ENCODE measurements around the gene OPCML.

The OPCML gene

DNA sequence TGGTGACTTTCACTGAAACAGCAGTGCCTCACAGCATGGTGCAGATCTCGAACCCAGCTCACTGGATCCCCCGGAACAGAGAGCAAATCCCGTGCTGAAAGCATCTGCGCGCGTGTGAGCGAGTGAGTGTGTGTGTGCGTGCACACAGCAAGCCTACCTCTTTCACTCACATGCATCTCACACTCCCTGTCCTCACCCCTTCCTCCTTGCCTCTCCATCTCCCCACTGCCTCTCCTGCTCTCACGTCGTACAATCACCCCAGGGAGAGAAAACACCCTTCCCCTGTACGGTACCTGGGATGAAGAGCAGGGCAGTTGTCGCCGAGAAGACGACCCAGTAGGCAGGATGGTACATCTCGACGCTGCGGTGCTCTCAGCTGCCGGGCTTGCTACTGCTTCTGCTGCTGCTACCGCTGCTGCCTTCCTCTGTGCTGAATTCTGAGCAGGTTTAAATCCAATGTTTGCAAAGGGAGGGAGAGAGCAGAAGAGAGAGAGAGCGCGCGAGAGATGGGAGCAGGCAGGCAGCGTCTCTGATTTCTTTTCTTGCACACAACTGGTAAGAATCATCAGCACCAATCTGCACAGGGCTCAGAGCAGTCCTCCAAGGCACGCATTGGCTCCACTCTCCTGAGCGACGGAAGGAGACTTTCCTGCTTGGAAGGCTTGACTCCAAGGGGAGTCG is at the start of gene OPCML:
OPCML (minus strand) TSS at position 531 of the 681 bp plus-strand sequence.
- DNase-seq (ENCODE audit: low read depth in 1 of 2, low spot score in 1 of 2) = no peak

DNA sequence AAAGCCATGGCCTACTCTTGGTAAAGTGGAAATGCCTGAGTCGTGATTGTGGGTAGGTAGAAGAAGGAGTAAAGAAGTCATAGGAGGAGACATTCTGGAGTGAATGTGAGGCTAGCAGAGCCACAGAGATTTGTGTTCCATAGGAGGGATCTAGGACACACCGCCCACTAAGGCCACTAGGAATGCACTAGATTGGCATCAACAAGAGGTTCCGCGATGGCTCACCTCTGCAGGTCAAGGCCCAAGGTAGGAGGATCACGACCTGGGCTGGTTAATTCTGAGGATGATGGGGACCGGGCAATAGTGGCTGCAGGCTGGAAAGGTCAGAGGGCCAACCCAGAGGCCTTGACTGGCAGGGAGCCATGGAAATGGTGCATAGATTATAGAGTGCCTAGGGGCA is 48.8 kb upstream of the OPCML start:
- no peak for DNase-seq (ENCODE audit: low read depth in 1 of 2, low spot score in 1 of 2)

DNA sequence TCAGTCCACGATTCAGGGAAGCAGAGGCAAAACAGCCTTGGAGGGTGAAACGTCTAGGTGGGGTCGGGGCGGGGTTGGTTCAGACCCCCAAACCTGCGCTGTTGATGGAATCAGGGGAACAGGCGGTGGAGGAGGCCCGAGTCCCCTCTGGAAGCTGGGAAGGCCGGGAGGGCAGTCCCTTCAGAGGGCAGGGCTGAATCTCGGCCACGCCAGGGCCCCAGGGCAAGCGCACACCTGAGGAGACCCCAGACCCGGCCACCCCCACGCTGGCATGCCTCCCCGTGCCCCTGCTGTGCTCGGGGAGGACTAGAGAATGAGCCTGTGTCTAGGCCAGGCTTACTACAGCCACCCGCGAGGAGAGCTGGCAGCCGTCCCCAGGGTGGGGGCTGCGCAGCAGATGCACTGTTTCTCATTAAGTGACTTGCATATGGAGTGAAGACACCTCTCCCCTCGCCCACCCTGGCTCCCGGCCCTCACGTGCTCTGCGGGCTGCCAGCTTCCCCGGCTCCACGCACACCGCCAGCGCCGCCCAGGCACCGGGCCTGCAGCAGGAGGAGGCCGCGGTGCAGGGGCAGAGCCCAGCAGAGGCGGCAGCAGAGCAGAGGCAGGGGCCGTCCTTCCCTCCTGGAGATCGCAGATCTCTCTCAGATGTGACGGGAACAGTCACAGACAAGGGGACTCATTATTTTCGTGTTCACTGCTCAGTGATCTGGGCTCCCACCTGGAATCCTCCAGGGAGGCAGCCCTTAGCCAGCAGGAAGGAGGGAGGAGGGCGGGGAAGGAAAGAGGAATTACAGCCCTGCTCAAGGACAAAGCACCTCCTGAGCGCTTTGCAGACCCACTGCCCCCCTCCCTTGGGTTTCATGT is 47.1 kb upstream of the OPCML start:
- DNase-seq (ENCODE audit: low read depth in 1 of 2, low spot score in 1 of 2) = no peak

- no peak for DNase-seq (ENCODE audit: low read depth in 1 of 2, low spot score in 1 of 2)
Measured at GRCh38 chr11:133577403-133577802, 45.1 kb upstream of the OPCML start.

- DNase-seq (ENCODE audit: low read depth in 1 of 2, low spot score in 1 of 2) = no peak
Measured at GRCh38 chr11:133576351-133576750, 44.0 kb upstream of the OPCML start.

GRCh38 chr11:133573081-133573480 is 40.8 kb upstream of the OPCML start:
- DNase-seq (ENCODE audit: low read depth in 1 of 2, low spot score in 1 of 2) = no peak

DNA sequence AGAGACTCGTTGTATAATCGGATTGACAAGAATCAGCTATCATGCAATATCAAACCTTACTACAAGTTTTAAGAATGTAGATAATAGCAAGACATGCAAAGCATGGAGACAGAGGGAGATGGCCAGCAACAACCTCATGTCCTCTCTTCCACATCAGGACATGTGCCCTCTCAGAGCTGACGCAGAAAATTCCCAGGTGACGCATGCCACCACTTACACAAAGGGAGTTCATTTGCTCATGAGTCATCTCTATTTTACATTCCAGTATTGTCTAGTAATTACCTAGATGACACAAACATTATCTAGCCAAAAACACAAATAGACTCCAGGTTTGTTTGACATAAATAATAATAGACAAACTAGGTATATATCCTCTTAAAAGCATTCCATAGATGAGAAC is 38.1 kb upstream of the OPCML start:
- DNase-seq (ENCODE audit: low read depth in 1 of 2, low spot score in 1 of 2) = no peak

DNA sequence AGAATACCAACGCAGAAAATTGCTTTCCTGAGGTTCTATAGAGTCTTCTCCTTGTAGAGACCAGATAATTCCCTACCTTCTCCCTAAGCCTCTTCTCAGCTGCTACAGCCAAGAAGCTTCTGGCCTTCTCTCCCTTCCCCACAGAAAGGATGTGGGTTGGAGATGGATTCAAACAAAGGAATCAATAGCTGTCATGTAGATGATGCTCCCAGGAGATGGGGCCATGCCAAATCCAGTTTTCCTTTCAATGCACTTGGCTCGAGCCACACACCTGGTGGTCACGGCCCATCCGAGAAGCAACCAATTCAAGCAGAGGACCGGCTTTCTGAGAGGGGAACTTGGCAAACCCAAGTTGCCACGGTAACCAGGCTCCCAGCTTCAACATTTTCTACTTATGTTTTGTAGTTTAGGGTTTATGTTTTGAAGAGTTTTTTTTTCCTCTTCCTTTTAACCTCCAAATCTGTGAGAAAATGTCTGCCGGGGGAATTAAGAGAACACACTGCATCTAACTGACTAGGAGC is 31.3 kb upstream of the OPCML start:
- DNase-seq (ENCODE audit: low read depth in 1 of 2, low spot score in 1 of 2) = no peak

- no peak for DNase-seq (ENCODE audit: low read depth in 1 of 2, low spot score in 1 of 2)
Measured at GRCh38 chr11:133560472-133560855, 28.2 kb upstream of the OPCML start.

DNA sequence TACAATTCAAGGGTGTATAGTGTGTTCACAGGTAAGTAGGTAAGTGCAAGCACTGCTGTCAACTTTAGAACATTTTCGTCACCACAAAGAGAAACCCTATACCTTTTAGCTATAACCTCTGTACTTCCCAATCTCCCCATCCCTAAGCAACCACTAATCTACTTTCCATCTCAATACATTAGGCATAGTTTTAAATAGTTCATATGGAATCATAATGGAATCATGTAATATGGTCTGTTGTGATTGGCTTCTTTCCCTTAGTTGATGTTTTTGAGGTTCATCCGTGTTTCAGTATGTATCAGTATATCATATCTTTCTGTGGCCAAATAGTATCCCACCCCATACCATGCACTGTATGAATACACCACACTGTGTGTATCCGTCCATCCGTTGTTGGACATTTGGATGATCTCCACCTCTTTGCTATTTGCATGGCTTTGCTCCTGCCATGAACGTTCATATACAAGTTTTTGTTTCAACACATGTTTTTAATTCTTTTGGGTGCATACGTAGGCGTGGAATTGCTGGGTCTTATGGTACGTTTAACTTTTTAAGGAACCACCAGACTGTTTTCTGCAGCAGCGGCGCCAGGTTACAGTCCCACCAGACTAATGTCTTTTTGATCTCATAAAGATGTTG is 27.7 kb upstream of the OPCML start:
- DNase-seq (ENCODE audit: low read depth in 1 of 2, low spot score in 1 of 2) = no peak

DNA sequence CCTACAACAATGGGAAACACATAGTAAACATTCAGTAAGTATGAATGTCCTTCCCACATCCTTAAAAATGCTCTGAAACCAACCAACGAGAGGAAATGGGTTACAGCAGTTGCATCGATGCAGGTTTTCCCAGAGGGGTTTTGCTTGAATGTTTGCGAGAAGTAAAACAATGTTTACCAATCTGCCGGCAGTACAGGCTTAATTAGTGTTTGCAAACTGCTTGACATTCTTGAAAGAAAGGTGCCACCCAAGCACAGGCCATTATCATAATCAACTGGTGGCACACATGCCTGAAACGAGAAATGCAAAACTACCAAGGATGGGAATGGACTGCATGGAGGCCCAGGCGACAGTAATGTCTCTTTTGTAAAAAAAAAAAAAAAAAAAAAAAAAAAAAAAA is 27.1 kb upstream of the OPCML start:
- no peak for DNase-seq (ENCODE audit: low read depth in 1 of 2, low spot score in 1 of 2)

- no peak for DNase-seq (ENCODE audit: low read depth in 1 of 2, low spot score in 1 of 2)
Measured at GRCh38 chr11:133555034-133555433, 22.7 kb upstream of the OPCML start.

GRCh38 chr11:133553885-133554740 is 21.8 kb upstream of the OPCML start:
- DNase-seq (ENCODE audit: low read depth in 1 of 2, low spot score in 1 of 2) = no peak

DNA sequence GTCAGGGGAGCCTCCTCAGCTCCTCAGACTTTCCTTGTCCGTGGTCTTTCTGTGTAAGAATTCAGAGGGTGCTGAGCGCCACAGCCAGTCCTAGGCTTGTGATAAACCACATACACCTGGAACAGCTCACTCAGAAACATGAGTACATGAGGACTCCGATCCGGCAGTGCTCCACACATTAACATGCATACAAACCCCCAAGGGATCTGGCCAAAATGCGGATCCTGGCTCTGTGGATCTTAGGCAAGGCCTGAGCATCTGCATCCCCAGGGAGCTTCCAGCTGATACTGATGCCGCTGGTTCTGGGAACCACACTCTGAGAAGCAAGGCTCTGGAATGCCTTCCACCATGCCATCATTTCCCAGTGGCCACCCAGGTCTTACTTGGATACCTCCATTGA is 20.6 kb upstream of the OPCML start:
- DNase-seq (ENCODE audit: low read depth in 1 of 2, low spot score in 1 of 2) = no peak

DNA sequence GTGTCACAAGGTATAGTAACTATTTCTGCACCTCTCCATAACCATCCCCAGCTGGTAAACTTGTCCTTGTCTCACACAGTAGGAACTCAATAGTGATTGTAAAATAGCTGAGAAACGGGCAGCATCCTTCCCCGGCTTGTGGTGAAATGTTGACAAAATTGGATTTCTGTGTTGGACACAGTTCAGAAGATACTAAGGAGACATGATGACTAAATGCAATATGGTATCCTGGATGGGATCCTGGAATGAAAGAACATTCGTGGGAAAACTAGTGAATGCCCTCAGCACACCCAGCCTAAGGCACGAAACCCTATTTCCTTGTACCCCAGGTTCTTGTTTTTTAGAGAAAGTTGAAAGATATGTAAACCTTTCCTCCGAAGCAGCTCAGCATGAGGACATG is 18.8 kb upstream of the OPCML start:
- no peak for DNase-seq (ENCODE audit: low read depth in 1 of 2, low spot score in 1 of 2)

DNA sequence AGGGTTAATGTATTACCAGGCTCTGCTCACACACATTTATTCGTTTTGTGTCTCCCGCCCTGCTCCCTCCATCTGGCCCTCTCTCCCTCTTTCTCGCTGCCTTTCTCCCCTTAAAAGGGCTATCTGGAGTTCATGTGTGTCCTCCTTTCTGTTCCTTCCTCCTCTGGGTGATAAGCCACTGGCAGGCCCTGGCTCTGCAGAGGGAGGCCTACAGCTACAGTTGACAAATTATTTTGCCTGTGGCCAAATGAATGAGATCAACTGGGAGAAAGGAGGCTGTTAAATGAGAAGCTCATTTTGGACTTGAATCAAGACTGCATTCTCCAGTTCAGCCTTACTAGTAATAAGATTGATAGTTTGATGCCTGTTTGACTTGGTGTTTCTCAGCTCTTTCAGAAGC is 17.5 kb upstream of the OPCML start:
- DNase-seq (ENCODE audit: low read depth in 1 of 2, low spot score in 1 of 2) = no peak

- no peak for DNase-seq (ENCODE audit: low read depth in 1 of 2, low spot score in 1 of 2)
Measured at GRCh38 chr11:133548641-133549040, 16.3 kb upstream of the OPCML start.

- DNase-seq (ENCODE audit: low read depth in 1 of 2, low spot score in 1 of 2) = no peak
Measured at GRCh38 chr11:133547808-133548494, 15.7 kb upstream of the OPCML start.

GRCh38 chr11:133545199-133545803 is 13.0 kb upstream of the OPCML start:
- no peak for DNase-seq (ENCODE audit: low read depth in 1 of 2, low spot score in 1 of 2)

GRCh38 chr11:133541720-133542095 is 9.4 kb upstream of the OPCML start:
- DNase-seq (ENCODE audit: low read depth in 1 of 2, low spot score in 1 of 2) = no peak

All from stimulated activated CD4-positive, alpha-beta T cell treated with anti-CD3 and anti-CD28 coated beads, Interleukin-15, amount 100 ng/mL, for 1 hour (primary cell).